Measurements from ENCODE around the gene ABR.
"Not testable (repeated sequence)": the region's sequence is repeated elsewhere in the genome, so short reads cannot be mapped to it uniquely, and the experiment has no call there.

Gene ABR

GRCh38 chr17:1076299-1076981 lies 103.3 kb downstream of the ABR start:
- no peak overlapping the region for H3K27ac ChIP-seq
- no peak for TF ChIP-seq ZFX (IDR thresholded peaks at IDR 0.05)
- TF ChIP-seq CTCF (conservative IDR thresholded peaks at IDR 0.05): no peak

- no peak for TF ChIP-seq ZFX (IDR thresholded peaks at IDR 0.05)
- TF ChIP-seq CTCF (conservative IDR thresholded peaks at IDR 0.05): no peak
- no peak overlapping the region for H3K27ac ChIP-seq
Measured at GRCh38 chr17:1074886-1075605, 104.7 kb downstream of the ABR start.

GRCh38 chr17:1073963-1074625 lies 105.7 kb downstream of the ABR start:
- not testable (repeated sequence) for H3K27ac ChIP-seq

- TF ChIP-seq CTCF (conservative IDR thresholded peaks at IDR 0.05) (no peak), ZFX (IDR thresholded peaks at IDR 0.05) (no peak)
Measured at GRCh38 chr17:1073241-1073962, 106.4 kb downstream of the ABR start.

GRCh38 chr17:1072551-1072961 lies 107.2 kb downstream of the ABR start:
- no peak overlapping the region for H3K27ac ChIP-seq

More at GRCh38 chr17:1073241-1073962, 106.4 kb downstream of the ABR start:
- no peak overlapping the region for H3K27ac ChIP-seq

GRCh38 chr17:1071103-1071825 lies 108.5 kb downstream of the ABR start:
- no peak overlapping the region for H3K27ac ChIP-seq
- TF ChIP-seq ZFX (IDR thresholded peaks at IDR 0.05) (no peak), CTCF (conservative IDR thresholded peaks at IDR 0.05) (no peak)

More at GRCh38 chr17:1072551-1072961, 107.2 kb downstream of the ABR start:
- TF ChIP-seq ZFX (IDR thresholded peaks at IDR 0.05): no peak
- no peak for TF ChIP-seq CTCF (conservative IDR thresholded peaks at IDR 0.05)

- TF ChIP-seq ZFX (IDR thresholded peaks at IDR 0.05) (no peak), CTCF (conservative IDR thresholded peaks at IDR 0.05) (no peak)
- H3K27ac ChIP-seq: no peak overlapping the region
Measured at GRCh38 chr17:1070411-1070810, 109.4 kb downstream of the ABR start.

Measured in C4-2B (cell line).